G401 (cell line): ENCODE data around the gene MARCHF2. TPM values are rescaled to one million over a fixed set of nuclear protein-coding genes. Genes with fewer than 3 reads are reported as not detected.
A peak's percentile ranks its signal among the peaks of the same experiment; 100 is the strongest.
"Not testable (repeated sequence)": the region's sequence is repeated elsewhere in the genome, so short reads cannot be mapped to it uniquely, and the experiment has no call there.

ENCODE experiments used
- DNase-seq: peaks from one replicate; pipeline ENCODE4 v3.0.0-alpha.2; 2015; ENCODE audit warnings: low spot score
- in situ Hi-C: cut with HindIII; loops from 2 replicates; pipeline ENCODE4 v1.10.0; 2016; ENCODE audit warnings: low sequenced_read_pairs, mixed read lengths
- total RNA-seq: library from RNA; depleted of rRNA; stranded (reverse); fragments of >200 nt; shearing (Covaris generic); gene quantifications from 2 replicates; pipeline ENCODE4 v1.2.3, GENCODE V29; 2014

MARCHF2 gene
- total RNA-seq, 1 experiment from 2014 or later, result 45.4 TPM

DNA sequence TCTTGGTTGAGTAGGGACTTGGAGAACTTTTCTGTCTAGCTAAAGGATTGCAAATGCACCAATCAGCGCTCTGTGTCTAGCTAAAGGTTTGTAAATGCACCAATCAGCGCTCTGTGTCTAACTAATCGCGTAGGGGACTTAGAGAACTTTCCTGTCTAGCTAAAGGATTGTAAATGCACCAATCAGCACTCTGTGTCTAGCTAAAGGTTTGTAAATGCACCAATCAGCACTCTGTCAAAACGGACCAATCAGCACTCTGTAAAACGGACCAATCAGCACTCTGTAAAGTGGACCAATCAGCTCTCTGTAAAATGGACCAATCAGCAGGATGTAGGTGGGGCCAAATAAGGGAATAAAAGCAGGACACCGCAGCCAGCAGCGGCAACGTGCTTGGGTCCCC is 26.7 kb upstream of the MARCHF2 start:
- DNase-seq, in situ Hi-C loops: not testable (repeated sequence)

- DNase-seq, result no peak
- in situ Hi-C loops, result no loop called here
Observed at GRCh38 chr19:8386990-8387389, 26.1 kb upstream of the MARCHF2 start.

- in situ Hi-C loops, result no loop called here
Observed at GRCh38 chr19:8387688-8388611, 25.2 kb upstream of the MARCHF2 start.

DNA sequence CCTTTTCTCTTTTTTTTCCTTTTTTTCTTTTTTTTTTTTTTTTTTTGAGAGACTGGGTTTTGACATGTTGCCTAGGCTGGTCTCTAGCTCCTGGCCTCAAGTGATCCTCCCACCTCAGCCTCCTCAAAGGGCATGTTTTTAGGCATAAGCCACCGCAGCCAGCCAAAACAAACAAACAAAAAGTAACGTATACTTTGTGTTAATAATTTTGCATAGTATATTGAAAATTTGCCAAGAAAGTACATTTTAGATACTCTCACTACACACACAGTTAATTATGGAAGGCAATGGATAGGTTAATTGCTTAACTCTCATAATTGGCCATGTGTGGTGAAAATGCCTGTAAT is 24.5 kb upstream of the MARCHF2 start:
- in situ Hi-C loops, result no loop called here

More at GRCh38 chr19:8387688-8388611, 25.2 kb upstream of the MARCHF2 start:
- DNase-seq, result no peak

GRCh38 chr19:8389891-8390616 is 23.1 kb upstream of the MARCHF2 start, which contains the start of gene RAB11B:
TSS of gene RAB11B (plus strand) at chr19:8390360. CDS start at chr19:8390417, 57 bp downstream.
- peak; percentile 100 for DNase-seq
- in situ Hi-C loops, result no loop called here

More for the DNA sequence above, 24.5 kb upstream of the MARCHF2 start:
- no peak for DNase-seq

- in situ Hi-C loops, result no loop called here
- DNase-seq, result peak; percentile 91
Observed at GRCh38 chr19:8390617-8390981, 22.5 kb upstream of the MARCHF2 start.

- no peak for DNase-seq
- in situ Hi-C loops, result no loop called here
Observed at GRCh38 chr19:8391198-8392016, 21.7 kb upstream of the MARCHF2 start.

- in situ Hi-C loops, result no loop called here
- DNase-seq, result peak; percentile 25
Observed at GRCh38 chr19:8392017-8392591, 21.0 kb upstream of the MARCHF2 start.

GRCh38 chr19:8393192-8393870 is 19.8 kb upstream of the MARCHF2 start:
- no peak for DNase-seq
- in situ Hi-C loops, result no loop called here

GRCh38 chr19:8393871-8394250 is 19.2 kb upstream of the MARCHF2 start:
- in situ Hi-C loops, result no loop called here
- DNase-seq, result no peak

DNA sequence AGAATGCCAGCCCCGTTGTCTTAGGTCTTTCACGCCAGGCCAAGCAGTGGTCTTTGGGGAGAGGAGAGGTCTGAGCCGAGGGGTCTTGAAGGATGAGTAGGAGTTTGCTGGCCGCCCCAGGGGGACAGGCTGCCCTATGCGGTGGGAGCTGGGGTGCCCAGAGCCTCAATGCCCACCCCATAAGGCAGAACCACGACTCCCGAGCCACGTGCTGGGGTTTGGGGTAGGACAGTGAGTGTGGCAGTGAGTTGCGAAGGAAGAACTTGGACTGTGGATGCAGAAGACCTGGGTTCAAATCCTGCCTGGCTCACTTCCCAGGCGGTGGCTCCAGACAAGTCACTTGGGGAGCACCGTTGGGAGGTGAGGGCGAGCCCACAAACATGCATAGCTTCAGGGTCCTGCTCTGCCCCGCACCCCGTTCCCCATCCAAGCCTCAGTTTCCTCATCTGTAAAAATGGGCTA is 17.5 kb upstream of the MARCHF2 start:
- in situ Hi-C loops, result no loop called here
- DNase-seq, result no peak

DNA sequence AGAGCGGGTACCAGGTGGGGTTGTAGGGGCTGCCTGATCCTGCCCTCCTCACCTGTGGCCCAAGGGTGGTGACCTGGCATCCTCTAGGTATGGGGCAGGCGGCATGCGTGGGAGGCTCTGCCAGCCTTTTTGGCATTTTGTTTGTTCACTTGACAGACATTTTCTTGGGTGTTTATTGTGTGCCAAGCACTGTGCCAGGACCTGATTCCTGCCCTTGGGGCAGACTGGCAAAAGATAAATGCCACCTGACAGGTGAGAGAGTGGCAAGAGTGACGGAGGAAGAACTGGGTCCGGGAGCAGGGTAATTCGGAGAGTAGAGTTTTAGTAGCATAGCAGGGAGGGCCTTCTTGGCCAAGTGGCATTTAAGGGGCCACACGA is 16.9 kb upstream of the MARCHF2 start:
- in situ Hi-C loops, result no loop called here
- DNase-seq, result no peak

DNA sequence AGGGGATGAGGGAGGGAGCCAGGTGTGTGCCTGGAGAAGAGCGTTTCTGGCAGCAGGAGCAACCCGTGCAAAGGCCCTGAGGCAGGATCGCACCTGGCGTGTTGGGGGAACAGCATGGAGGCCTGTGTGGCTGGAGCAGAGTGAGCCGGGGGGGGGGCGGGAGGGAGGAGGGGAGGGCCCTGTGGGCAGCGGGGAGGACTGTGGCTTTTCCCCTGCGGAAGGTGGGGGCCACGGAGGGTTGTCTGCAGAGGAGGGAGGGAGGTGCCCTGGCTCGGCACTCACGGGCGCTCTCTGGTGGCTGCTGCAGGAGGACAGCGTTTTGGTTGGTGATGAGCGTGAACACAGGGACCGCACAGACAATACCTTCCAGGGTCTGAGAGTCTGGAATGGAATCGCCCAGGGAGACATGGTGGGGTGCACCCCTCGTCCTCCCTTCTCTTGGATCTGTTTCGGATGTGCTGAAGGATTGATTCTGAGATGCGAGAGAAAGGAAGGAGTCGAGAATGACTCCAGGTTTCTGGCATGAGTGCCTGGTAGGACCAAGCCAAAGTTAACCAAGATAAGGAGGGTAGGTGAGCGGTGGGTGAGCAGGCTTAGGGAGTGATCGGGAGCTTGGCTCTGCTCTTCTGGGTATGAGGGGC is 16.4 kb upstream of the MARCHF2 start:
- in situ Hi-C loops, result no loop called here
- DNase-seq, result peak; percentile 52

DNA sequence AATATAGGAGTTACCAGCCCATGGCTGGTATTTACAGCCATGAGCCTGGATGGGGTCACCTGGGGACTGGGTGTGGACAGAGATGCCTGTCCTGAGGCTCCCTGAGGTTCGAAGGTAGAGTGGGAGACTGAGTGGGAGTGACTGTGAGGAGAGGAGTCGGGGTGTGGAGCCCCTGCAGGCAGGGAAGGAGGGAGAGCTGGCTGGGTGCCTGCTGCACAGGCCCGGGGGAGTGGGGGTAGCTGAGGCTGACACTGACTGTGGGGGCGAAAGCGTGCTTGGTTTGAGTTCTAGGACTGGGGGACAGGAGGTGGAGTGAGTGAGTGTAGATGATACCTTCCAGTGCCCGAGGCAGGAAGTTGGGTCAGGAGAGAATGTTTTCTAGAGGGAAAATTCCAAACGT is 15.8 kb upstream of the MARCHF2 start:
- DNase-seq, result no peak
- in situ Hi-C loops, result no loop called here

GRCh38 chr19:8397746-8398310 is 15.3 kb upstream of the MARCHF2 start:
- DNase-seq, result no peak
- in situ Hi-C loops, result no loop called here

- DNase-seq, result no peak
- in situ Hi-C loops, result no loop called here
Observed at GRCh38 chr19:8398311-8398771, 14.8 kb upstream of the MARCHF2 start.

- no peak for DNase-seq
- in situ Hi-C loops, result no loop called here
Observed at GRCh38 chr19:8399681-8400188, 13.4 kb upstream of the MARCHF2 start.

DNA sequence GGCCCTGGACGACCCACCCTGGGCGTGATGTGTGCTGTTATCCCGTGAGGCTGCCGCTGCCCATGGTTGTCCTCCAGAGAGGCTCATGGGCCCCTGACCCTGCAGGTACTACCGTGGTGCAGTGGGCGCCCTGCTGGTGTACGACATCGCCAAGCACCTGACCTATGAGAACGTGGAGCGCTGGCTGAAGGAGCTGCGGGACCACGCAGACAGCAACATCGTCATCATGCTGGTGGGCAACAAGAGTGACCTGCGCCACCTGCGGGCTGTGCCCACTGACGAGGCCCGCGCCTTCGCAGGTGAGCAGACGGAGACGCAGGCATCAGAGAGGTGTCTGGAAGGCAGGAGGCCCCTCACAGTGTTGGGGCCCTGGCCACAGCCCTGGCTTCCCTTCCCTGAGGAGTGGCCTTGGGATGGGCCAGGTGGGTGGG is 11.1 kb upstream of the MARCHF2 start:
- in situ Hi-C loops, result no loop called here
- DNase-seq, result no peak
